DOHH2 (cell line): ENCODE results near the gene PARVB.

Experiments
- H3F3A ChIP-seq: fragments of 200-600 bp; sonication (generic), shearing (Covaris generic); 2 replicates; pipeline ENCODE4 v1.6.0; 2016; ENCODE audit warnings: antibody characterized with exemption, mild to moderate bottlenecking; ENCODE audit not compliant: control insufficient read depth, insufficient read depth
- H3K27ac ChIP-seq: fragments of 200-600 bp; sonication (generic); 2 replicates; pipeline ENCODE4 v1.5.1; 2014; ENCODE audit warnings: low read depth, mild to moderate bottlenecking, low read length, moderate library complexity
- H3K27me3 ChIP-seq: fragments of 200-600 bp; sonication (generic); 2 replicates; pipeline ENCODE4 v1.6.1; 2014; ENCODE audit warnings: mild to moderate bottlenecking, low read length, mixed read lengths; ENCODE audit not compliant: control insufficient read depth
- H3K36me3 ChIP-seq: fragments of 200-600 bp; sonication (generic); 2 replicates; pipeline ENCODE4 v1.6.1; 2014; ENCODE audit warnings: mild to moderate bottlenecking, low read length, moderate library complexity, mixed read lengths; ENCODE audit not compliant: control insufficient read depth
- H3K4me1 ChIP-seq: fragments of 200-600 bp; sonication (generic); 2 replicates; pipeline ENCODE4 v1.6.1; 2014; ENCODE audit warnings: mild to moderate bottlenecking, low read length, mixed read lengths; ENCODE audit not compliant: control insufficient read depth
- H3K4me2 ChIP-seq: fragments of 200-600 bp; sonication (generic); 2 replicates; pipeline ENCODE4 v1.6.0; 2014; ENCODE audit warnings: mild to moderate bottlenecking, low read length, moderate library complexity
- H3K4me3 ChIP-seq: fragments of 200-600 bp; sonication (generic); 2 replicates; pipeline ENCODE4 v1.5.1; 2014; ENCODE audit warnings: mild to moderate bottlenecking, low read length, mixed read lengths
- H3K79me2 ChIP-seq: fragments of 200-600 bp; sonication (generic); 2 replicates; pipeline ENCODE4 v1.6.1; 2014; ENCODE audit warnings: mild to moderate bottlenecking, low read length, mixed read lengths; ENCODE audit not compliant: control insufficient read depth
- H3K9me2 ChIP-seq: fragments of 200-600 bp; sonication (generic); replicated peaks from 2 replicates; pipeline ENCODE4 v1.6.1; 2014; ENCODE audit warnings: mild to moderate bottlenecking, low read length, mixed read lengths; ENCODE audit not compliant: control insufficient read depth
- H3K9me3 ChIP-seq: fragments of 200-600 bp; sonication (generic); 2 replicates; pipeline ENCODE4 v1.6.1; 2014; ENCODE audit warnings: antibody characterized with exemption, low read length, mixed read lengths; ENCODE audit not compliant: control insufficient read depth, insufficient read depth
- H4K20me1 ChIP-seq: fragments of 200-600 bp; sonication (generic); 2 replicates; pipeline ENCODE4 v1.6.0; 2014; ENCODE audit warnings: low read depth, mild to moderate bottlenecking, antibody characterized with exemption, low read length, moderate library complexity; ENCODE audit not compliant: control insufficient read depth, insufficient read depth
- CTCF ChIP-seq: fragments of 200-600 bp; sonication (generic); IDR thresholded peaks from one replicate; pipeline ENCODE4 v1.5.1; 2014; ENCODE audit warnings: antibody characterized with exemption, mild to moderate bottlenecking, low read depth, low read length; ENCODE audit not compliant: poor library complexity, severe bottlenecking
- EZH2phosphoT487 ChIP-seq: fragments of 200-600 bp; sonication (generic); IDR thresholded peaks from 2 replicates; pipeline ENCODE4 v1.6.1; 2017; ENCODE audit warnings: borderline replicate concordance, mild to moderate bottlenecking, antibody characterized with exemption, low read length, moderate library complexity, mixed read lengths

Gene PARVB

GRCh38 chr22:44206696-44207095 lies 182.6 kb downstream of the PARVB start:
- Histone ChIP-seq H3K4me1 (peaks cover 48% of the 10 kb centered on the region), H3K79me2 (no peaks in the 10 kb centered on the region), H4K20me1 (no peaks in the 10 kb centered on the region), H3K27me3 (no peaks in the 10 kb centered on the region), H3K4me2 (no peak overlapping the region), H3K4me3 (no peak overlapping the region), H3K9me3 (peaks cover 4% of the 10 kb centered on the region; the same call in 1 of the 2 replicates), H3K9me2 (no peaks in the 10 kb centered on the region), H3K27ac (no peak overlapping the region), H3F3A (no peaks in the 10 kb centered on the region), H3K36me3 (no peaks in the 10 kb centered on the region)
- TF ChIP-seq CTCF (no peak), EZH2phosphoT487 (no peak)

GRCh38 chr22:44207173-44207980 lies 183.3 kb downstream of the PARVB start:
- Histone ChIP-seq H3K9me2 (no peaks in the 10 kb centered on the region), H3K79me2 (no peaks in the 10 kb centered on the region), H3K27me3 (no peaks in the 10 kb centered on the region), H3K4me1 (peaks cover 48% of the 10 kb centered on the region), H3F3A (no peaks in the 10 kb centered on the region), H3K27ac (no peak overlapping the region), H3K4me2 (no peak overlapping the region), H3K4me3 (no peak overlapping the region), H3K36me3 (no peaks in the 10 kb centered on the region), H3K9me3 (peaks cover 4% of the 10 kb centered on the region; the same call in 1 of the 2 replicates), H4K20me1 (no peaks in the 10 kb centered on the region)
- TF ChIP-seq CTCF (no peak), EZH2phosphoT487 (no peak)

GRCh38 chr22:44207981-44208317 lies 183.8 kb downstream of the PARVB start:
- Histone ChIP-seq H3K36me3 (no peaks in the 10 kb centered on the region), H3K4me2 (peak overlapping the region; percentile 1; the same call in 1 of the 2 replicates), H4K20me1 (no peaks in the 10 kb centered on the region), H3K79me2 (no peaks in the 10 kb centered on the region), H3K4me3 (no peak overlapping the region), H3K9me3 (peaks cover 4% of the 10 kb centered on the region; the same call in 1 of the 2 replicates), H3K27me3 (no peaks in the 10 kb centered on the region), H3K4me1 (peaks cover 48% of the 10 kb centered on the region), H3K9me2 (no peaks in the 10 kb centered on the region), H3F3A (no peaks in the 10 kb centered on the region), H3K27ac (no peak overlapping the region)
- TF ChIP-seq EZH2phosphoT487 (no peak), CTCF (no peak)
